Measurements from ENCODE around the gene TIMM23.
"Not testable (repeated sequence)": the region's sequence is repeated elsewhere in the genome, so short reads cannot be mapped to it uniquely, and the experiment has no call there.

The TIMM23 gene

DNA sequence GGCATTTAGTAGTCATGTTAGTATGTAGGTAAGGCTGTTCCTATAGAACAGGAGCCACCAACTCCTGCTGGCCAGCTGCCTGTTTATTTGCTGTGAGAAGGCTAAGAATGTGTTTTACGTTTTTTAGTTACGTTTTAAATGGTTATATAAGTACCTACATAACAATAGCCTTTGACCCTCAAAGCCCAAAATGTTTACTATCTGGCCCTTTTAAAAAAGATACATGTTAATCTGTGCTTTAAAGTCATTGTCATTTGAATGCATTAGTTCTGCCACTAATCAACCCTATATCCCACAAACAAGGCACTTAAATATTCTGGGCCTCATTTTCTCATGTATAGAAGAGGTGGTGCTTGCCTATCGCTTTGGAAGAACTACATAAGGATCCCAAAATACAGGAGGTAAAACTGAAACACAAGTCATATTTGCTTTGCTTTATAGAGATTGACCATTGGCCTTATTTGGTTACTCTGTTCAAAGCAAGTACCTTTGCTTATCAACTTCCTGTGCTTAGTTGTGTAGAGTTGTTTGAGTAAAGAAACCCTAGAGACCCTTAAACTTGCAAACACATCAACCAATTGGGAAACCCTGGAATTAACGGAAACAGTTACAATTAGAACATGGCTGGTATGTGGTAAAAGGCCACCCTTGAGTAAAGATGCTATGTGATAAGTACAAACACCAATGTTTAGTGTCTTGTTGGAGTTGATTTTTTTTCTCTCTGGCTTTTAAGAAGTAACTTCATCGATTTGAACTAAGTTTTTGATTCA, 25.9 kb downstream of the TIMM23 start:
- no peak for DNase-seq

DNA sequence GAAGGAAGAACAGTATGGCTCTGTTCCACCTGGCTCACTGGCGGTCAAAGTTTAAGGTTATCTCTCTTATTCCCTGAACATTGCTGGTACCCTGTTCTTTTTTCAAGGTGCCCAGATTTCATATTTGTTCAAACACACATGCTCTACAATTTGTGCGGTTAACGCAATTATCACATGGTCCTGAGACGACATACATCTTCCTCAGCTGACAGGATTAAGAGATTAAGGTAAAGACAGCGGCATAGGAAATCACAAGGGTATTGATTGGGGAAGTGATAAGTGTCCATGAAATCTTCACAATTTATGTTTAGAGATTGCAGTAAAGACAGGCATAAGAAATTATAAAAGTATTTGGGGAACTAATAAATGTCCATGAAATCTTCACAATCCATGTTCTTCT, 27.7 kb downstream of the TIMM23 start:
- DNase-seq: not testable (repeated sequence)

DNA sequence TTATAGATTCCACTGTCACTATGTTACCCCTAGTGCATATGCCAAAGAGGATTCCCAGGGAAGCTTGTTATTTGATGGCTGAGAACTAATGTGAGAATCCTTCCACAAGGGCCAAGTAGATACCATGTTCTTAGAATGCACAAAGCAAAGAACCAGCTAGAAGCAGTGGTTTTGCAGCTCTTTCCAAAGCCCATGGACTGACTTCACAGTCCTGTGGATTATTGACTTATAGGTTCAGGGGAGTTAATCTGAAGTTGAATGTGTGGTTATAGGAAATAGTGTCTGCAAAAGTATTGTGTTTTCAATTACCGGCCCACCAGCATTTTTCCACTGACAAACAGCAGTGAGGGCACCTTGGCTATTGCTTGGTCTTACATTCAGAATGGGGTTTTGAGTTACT, 28.2 kb downstream of the TIMM23 start:
- no peak for DNase-seq

DNA sequence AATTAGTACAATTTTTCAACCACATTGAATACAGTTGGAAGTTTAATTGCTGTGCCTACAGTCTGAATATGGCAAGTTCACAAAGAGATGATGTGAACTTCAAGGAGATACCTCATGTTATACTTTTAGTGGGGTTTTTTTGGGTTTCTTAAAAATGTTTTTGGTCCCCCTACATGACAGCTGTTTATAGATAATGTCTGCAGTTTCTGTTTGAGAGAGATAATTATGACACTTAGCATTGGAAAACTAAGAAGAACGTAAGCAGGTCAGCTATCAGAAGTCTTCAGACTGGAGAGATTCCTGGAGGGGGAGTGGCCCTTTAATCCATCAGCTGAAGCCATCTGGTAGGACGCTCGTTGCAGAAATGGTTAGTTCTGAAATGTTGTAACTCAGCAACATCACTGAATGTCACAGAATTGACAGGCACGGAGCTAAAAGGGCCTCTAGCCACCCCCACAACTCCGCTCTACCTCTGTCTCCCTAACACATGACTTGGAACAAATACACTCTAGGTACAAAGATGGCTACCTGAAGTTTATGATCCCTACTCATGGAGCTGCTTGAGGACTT, 29.0 kb downstream of the TIMM23 start:
- no peak for DNase-seq

DNA sequence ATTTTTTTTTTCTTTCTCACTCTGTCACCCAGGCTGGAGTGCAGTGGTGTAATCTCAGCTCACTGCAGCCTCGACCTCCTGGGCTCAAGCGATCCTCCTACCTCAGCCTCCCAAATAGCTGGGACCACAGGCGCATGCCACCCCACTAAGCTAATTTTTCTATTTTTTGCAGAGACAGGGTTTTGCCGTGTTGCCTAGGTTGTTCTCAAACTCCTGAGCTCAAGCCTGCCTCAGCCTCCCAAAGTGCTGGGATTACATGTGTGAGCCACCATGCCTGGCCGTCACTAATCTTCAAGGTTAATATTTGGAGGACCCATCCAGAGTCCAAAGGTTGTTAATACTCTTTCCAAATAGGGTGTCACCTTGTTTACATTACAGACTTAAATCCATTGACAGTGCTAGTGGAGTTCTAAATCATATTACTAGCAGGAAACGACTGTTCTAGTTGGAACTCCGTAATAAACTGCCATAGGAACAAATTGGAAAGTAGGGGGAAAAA, 29.9 kb downstream of the TIMM23 start:
- not testable (repeated sequence) for DNase-seq

DNA sequence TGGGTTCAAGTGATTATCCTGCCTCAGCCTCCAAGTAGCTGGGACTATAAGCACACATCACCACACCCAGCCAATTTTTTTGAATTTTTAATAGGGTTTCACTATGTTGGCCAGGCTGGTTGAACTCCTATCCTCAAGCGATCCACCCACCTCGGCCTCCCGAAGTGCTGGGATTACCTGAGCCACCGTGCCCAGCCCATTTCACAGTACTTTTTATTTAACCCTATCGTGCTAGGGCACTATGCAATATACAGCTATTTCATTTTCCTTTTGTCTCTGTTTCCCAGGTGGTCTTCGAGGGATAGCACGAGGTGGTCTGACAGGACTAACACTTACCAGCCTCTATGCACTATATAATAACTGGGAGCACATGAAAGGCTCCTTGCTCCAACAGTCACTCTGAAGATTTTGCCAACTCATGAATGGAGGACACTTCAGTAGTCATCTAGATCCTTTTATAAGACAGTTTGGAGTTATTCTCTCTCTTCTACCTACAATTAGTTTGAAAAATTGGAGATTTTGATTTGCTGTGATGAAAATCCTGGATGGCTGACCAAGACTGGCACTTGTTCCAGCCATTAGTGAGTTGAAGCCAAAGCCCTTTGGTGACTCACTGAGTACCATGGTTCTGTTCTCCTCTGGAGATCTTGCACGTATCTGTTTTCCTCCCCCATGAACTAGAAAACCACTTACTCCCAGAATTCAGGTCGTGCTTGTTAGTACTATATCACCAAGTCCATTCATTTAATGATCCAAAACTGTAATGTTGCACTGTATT, 30.8 kb downstream of the TIMM23 start:
- no peak for DNase-seq

DNA sequence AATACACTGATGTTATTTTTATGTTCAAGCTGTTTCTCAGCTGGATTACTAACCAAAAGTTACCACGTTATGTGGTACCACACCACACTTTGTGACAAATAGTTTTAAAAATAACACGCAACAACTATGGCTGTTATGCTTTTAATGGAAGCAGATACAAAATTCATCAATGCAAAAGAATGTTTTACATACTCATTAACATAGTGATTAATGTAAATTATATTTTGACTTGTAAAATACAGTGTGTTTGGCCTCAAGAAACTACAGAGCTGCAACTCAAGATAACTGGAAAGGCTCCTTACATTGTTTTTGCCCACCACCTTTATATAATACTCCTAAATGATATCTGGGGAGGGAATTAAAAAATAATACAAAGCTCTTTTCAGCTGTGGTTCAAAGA, 32.7 kb downstream of the TIMM23 start:
- DNase-seq: no peak

DNA sequence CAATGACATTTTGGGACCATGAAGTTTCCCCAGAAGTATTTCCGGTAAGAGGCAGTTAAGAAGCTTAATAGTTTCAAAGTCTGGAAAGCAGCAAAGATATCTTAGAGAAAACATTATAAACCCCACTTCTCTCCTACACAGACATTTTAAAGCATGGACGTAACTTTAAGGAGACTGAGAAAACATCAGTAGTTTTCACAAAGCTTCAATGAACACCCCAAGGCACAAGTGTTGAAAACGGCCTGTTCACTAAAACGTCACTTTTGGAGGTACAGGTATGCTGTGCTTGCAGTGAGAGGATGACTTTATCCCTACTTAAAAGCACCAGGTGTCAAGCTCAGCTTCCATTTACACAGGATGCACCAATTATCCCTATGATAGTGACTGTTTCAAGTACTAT, 33.1 kb downstream of the TIMM23 start:
- no peak for DNase-seq

DNA sequence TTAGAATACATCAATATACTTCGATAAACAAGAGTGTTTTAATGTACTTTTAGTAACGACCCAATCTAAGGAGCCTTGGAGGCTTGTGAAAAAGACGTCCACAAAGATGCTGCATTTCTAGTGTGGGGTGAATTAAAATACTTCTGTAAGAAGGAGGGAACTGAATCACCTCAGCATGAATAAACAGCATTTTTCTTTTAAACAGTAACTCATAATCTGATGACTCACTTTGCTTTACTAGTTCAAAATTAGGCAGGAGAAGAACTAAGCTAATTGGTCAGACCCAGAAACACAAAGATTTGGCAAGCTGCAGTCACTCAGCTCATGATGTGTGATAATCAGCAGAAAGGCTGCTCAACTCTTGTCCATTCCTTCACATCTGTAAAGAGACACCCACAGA, 33.9 kb downstream of the TIMM23 start:
- no peak for DNase-seq

DNA sequence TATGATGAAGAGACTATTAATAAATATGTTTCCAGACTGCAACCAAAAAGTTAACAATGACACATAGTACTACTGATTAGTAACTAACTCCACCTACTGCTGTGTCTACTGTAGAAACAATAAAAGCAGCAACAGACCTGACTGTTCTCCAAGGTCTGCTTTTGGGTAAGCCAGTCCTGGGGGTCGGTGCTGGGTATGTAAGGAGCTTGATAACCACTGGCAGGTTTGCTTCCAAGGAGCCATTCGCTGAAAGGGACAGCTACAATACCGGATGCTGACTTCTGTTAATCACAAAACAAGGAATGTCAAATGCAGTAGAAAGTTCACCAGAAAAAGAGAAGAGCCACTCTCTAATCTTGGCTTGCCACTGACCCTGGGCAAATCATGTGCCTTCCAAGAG, 40.5 kb downstream of the TIMM23 start:
- no peak for DNase-seq

DNA sequence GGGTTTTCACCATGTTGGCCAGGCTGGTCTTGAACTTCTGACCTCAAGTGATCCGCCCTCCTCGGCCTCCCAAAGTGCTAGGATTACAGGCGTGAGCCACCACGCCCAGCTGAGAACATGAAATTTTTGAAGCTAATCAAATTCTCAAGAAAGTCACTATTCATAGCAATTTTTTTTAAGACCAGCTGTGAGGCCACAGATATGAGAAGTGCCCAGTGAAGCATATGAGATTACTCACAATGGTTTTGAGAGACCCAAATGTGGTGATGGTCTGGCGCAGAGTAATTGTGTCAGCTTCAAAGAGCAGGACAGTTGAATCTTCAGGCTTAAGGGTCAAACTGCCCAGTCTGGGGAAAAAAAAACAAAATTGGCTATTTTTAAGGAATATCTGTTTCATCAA, 41.9 kb downstream of the TIMM23 start:
- no peak for DNase-seq

DNA sequence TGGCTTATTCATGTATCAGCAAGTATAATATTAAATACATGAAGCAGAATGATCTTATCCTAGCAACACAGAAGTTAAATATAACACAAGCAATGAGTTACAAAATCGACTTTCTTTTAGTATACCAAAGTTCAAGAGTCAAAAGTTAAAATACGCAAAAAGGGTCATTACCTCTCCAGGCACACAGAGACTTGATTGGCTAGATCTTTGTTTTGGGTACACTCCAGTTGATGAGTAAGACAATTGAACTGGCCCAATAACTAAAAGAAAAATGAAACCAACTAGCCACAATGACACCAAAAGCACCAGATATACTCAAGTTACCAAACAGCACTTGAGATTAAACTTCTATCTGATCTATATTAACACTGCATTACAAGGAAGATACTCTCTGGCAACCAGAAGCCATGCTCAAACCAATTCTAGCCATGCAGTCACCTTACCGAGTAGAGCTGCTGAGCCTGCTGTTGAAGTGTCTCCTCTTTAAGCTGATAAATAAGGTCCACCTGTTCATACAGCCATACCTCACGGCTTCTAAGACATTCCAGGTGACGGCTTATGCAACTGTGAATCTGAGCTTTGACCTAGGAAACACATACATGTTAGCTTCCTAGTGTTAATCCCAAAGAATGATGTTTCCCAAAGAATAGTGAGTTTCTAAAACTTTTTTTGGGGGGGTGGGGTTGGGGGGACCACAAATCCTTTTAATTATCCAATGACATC, 42.6 kb downstream of the TIMM23 start:
- DNase-seq: no peak

DNA sequence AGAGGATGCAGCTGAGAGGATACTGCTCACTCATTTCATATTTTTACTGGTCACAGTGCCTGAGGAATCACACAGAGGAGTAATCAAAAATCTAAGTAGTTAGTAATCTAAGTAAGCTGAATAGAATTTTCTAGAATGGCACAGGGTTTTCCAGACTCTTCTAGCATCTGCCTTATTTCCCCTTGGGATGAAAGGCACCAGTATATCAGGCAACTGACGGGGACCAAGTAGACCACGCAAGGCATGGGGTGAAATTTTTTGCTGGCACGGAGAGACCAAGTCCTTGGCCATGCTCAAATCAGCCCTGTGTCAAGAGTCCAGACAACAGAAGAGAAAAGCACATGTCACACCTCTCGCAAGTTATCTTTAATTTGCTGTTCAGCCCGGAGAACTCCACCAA, 43.9 kb downstream of the TIMM23 start:
- no peak for DNase-seq

DNA sequence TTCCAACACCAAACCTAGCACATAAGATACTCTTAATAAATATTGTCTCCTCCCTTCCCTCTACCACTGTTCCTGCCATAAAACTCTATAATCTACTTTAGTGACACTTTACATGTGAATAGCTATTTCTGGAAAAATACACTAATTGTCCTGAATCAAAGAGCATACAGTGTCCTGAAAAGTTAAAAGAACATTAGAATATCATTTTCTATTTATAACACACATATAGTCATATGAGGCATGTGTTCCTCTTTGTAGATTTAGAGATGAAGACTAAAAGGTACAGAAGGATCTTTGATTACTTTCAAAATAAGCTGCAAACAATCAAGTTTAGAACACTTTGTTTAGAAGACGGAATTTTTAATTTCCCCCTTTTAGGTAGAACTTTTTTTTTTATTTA, 44.5 kb downstream of the TIMM23 start:
- DNase-seq: no peak

DNA sequence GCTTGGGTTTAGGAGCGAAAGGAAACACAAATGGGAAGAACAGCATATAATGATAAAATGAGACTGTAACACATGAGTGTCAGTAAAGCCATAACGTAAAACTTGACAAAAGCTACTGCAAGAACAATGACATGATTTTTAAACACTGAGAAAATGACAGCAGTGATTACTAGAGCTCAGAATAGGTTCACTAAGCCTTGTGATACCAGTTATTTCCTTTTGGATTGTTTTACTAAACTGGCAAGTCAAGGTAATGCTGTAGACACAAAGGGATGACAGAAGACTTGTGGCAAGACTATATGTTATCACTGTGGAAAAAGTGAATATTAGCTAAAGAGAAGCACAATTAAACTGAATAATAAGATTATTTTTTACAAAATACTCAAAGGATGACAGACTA, 45.4 kb downstream of the TIMM23 start:
- DNase-seq: no peak

DNA sequence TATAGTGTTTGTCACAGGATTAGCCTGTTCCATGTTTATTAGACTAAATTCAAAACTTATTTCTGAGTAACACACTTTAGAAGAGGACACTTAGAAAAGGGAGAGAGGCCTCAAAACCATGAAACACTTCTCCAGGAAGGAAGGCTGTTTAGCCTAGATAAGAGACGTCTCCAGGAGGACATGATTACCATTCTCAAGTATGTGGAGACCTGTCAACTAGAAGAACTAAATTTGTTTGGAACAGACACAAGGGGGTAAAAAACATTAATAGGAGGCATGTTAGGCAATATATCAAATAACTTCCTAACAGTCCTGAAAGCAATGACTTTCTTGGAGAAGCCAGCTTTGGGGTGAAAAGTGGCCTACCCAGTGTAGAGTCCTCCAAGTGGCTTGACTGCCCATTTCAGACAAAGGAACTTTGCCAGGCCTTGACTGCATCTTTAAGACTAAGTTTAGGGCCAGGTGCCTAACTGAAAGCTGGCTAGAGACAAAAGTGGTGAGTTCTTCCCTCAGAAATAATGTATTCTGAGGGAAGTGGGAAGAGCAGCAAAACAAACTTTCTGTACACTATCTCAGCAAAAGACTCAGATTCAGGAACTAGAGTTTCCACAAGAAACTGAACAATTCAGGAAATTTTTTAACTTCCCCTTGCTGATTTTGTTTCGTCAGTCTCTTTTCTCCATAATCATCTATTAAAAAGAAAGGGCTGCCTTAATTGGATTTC, 46.3 kb downstream of the TIMM23 start:
- no peak for DNase-seq

DNA sequence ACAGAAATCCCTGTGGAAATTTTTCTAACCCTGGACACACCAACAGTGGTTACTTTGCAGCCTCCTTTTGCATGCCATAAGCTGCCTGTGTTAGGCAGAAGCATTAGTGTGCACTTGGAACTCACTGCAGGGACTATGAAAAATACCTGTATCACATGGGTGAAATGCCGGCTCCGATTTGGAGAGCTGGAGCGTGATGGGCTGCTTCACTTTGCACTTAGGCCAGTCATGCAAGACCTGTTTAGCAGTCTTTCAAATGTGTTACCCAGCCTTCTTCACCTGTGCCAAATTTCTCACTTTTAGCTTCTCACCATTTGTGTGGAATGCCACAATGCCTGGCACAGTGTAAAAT, 46.9 kb downstream of the TIMM23 start:
- no peak for DNase-seq

DNA sequence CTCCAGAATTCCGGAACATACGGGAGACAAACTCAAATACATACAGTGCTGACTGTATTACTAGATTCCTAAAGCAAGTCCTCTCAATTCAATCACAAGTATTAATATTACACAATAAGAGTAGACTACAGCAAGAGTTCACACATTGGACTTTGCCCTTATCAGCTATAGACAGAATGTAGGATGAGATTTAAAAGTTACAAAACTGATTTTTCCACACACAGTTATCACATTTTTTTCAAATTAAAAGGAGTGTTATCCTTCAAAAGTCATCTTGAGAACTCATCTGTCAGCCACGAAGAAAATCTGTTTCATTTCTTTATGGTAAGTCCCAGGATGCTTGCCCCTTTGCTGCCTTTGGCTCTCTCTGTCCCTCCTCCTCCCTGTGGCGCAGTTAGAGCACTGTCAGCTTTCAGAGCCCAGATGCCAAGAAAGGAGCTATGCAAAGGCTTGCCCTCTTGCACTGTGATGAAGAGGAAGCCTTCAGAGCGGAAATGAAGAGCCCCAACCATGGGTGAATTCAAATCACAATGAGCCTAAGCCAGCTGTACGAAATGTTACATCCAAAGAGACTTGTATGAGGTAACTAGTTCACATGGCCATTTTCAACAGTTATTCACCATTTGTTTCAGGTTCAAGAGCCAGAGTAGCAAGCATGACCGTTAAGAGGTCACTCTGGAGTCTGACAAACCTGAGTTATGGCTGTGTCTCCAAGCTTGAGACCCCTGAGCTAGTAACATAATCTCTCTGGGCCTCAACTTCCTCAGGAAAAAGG, 47.5 kb downstream of the TIMM23 start:
- no peak for DNase-seq

DNA sequence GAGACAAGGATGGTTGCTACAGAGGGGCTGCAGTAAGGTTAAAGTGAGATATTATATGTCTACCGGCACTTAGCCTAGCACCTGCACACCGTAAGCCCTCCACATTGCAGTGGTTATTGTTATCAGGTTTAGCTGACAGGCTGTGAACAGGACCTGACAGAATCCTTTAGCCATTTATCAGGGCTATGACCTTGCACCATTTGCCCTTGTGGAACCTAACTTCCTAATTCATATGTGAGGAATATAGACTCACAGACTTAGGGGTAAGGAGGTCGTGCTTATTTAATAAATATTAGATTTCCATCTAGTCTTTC, 48.0 kb downstream of the TIMM23 start:
- no peak for DNase-seq

DNA sequence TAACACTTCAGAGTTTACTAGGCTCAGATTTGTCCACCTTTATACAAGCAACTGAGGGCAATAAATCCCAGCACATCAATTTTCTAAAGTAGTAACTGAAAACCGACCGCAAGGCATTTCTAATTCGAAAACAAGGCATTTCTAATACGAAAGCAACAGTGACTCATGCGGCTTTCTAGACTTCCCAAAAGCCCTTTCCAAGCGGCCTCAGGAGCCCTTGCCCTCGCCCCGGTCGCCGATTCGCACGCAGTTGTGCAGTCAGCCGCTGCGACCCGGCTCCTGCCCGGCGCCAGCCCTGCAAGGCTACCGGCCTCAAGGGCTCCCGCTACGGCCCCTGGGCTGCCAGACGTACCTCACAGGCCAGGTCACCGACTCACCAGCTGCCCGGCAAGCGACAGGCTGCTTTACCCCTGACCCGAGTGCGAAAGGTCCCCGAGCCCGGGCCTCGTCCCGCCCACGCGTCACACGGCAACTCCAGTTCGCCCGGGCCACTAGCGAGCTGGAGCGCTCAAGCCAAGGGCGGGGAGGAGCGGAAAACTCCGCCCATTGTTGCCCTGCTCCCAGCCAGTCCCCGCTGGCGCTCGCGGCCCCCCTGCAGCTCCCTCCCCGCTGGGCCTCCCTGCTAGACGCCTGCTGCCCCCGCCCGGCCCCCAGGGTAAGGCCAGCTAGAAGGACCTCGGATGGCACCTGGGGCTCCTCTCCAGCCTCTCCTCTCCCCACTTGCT, 50.9 kb downstream of the TIMM23 start:
- DNase-seq: peak; percentile 18

DNA sequence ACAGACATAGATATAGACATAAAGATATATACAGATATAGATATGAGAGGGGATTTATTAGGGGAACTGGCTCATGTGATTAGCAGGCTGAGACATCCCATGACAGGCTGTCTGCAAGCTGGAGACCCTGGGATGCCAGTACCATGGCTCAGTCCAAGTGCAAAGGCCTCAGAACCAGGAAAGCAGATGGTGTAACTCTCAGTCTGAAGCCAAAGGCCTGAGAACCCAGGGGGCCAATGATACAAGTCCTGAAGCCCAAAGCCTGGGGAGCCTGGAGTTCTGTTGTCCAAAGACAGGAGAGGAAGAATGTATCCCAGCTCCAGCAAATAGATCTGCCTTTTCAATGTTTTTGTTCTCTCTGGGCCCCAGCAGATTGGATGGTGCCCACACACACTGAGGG, 52.7 kb downstream of the TIMM23 start:
- no peak for DNase-seq
